ENCODE results near the gene ELOA. TPM values are rescaled to one million over a fixed set of nuclear protein-coding genes. Genes with fewer than 3 reads are reported as not detected.

The ELOA gene
- total RNA-seq, 1 donor from 2014 or later = 64.2 TPM

GRCh38 chr1:23788695-23789094 lies 45.4 kb downstream of the ELOA start:
- H3K4me3 ChIP-seq = no peak overlapping the region
- TF ChIP-seq CTCF (IDR thresholded peaks at IDR 0.05) = no peak
- intact Hi-C loops (cut with DNase I) = no loop called here
- ATAC-seq = no peak
- H3K4me1 ChIP-seq = peaks cover 30% of the 10 kb centered on the region
- no peaks in the 10 kb centered on the region for H3K27me3 ChIP-seq (ENCODE audit: low read depth)
- no peaks in the 10 kb centered on the region for H3K9me3 ChIP-seq
- no peak overlapping the region for H3K27ac ChIP-seq
- peak; percentile 24 for DNase-seq
- H3K36me3 ChIP-seq = peaks cover 60% of the 10 kb centered on the region

- peak; percentile 91 to 95 for ATAC-seq
- peak; percentile 97 for DNase-seq
- peaks cover 30% of the 10 kb centered on the region for H3K4me1 ChIP-seq
- H3K4me3 ChIP-seq = peak within 1 kb of the TSS; percentile 85
- H3K27ac ChIP-seq = peak within 1 kb of the TSS; percentile 79
- TF ChIP-seq CTCF (IDR thresholded peaks at IDR 0.05) = no peak
- no peaks in the 10 kb centered on the region for H3K27me3 ChIP-seq (ENCODE audit: low read depth)
- H3K9me3 ChIP-seq = no peaks in the 10 kb centered on the region
- peaks cover 54% of the 10 kb centered on the region for H3K36me3 ChIP-seq
- intact Hi-C loops (cut with DNase I) = no loop called here
Measured at GRCh38 chr1:23790696-23791515, 47.6 kb downstream of the ELOA start, which contains the start of gene LYPLA2. Gene LYPLA2 (plus strand): TSS chr1:23791145. CDS start chr1:23792683, 1,538 bp downstream.

DNA sequence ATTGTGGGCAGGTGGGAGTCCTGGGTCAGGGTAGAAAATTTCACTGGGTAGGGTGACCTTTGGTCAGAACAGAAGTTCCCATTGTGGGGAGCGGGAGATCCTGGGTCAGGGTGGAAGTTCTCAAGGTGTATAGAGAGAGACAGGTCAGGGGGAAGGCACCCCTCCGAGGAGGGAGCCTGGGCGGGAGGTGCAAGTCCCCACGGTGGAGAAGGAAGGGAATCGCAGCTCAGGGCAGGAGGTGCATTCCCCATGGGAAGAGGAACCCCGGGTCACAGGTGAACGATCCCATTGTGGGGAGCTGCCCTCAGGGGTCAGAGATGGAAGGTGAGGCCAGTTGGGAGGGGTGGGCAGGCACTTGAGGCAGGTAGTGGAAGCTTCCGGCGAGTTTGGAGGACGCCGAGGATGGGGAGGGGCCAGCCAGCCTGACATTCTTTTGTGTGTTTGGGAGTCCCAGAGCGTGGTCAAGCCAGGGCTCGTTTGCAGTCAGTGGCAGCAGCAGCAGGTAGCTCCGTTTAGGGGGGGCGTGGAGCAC lies 48.3 kb downstream of the ELOA start:
- TF ChIP-seq CTCF (IDR thresholded peaks at IDR 0.05) = no peak
- peak; percentile 38 to 51 for ATAC-seq
- peak overlapping the region; percentile 85 for H3K4me3 ChIP-seq
- intact Hi-C loops (cut with DNase I) = no loop called here
- H3K36me3 ChIP-seq = peaks cover 54% of the 10 kb centered on the region
- peak overlapping the region; percentile 79 for H3K27ac ChIP-seq
- peaks cover 30% of the 10 kb centered on the region for H3K4me1 ChIP-seq
- peak; percentile 61 for DNase-seq
- no peaks in the 10 kb centered on the region for H3K9me3 ChIP-seq
- H3K27me3 ChIP-seq (ENCODE audit: low read depth) = no peaks in the 10 kb centered on the region

GRCh38 chr1:23792151-23792945 lies 49.1 kb downstream of the ELOA start:
- no peak for TF ChIP-seq CTCF (IDR thresholded peaks at IDR 0.05)
- intact Hi-C loops (cut with DNase I) = no loop called here
- H3K27ac ChIP-seq = peak overlapping the region; percentile 41
- peak overlapping the region; percentile 85 for H3K4me3 ChIP-seq
- peaks cover 54% of the 10 kb centered on the region for H3K36me3 ChIP-seq
- H3K4me1 ChIP-seq = peaks cover 30% of the 10 kb centered on the region
- no peak for ATAC-seq
- peak; percentile 52 for DNase-seq
- no peaks in the 10 kb centered on the region for H3K27me3 ChIP-seq (ENCODE audit: low read depth)
- H3K9me3 ChIP-seq = no peaks in the 10 kb centered on the region

- DNase-seq (peak; percentile 81), ATAC-seq (peak; percentile 56 to 65)
- Histone ChIP-seq H3K4me3 (no peak overlapping the region), H3K27ac (peak overlapping the region; percentile 22), H3K4me1 (peaks cover 36% of the 10 kb centered on the region), H3K9me3 (no peaks in the 10 kb centered on the region), H3K27me3 (ENCODE audit: low read depth) (no peaks in the 10 kb centered on the region), H3K36me3 (peaks cover 53% of the 10 kb centered on the region)
- TF ChIP-seq CTCF (IDR thresholded peaks at IDR 0.05) = no peak
- intact Hi-C loops (cut with DNase I) = no loop called here
Measured at GRCh38 chr1:23793018-23793781, 49.9 kb downstream of the ELOA start.

Measured in lower lobe of right lung (tissue), 2 donors.